Lung (tissue), 12 donors: Measurements from ENCODE around the gene SLC2A11. TPM values are rescaled to one million over a fixed set of nuclear protein-coding genes. Genes with fewer than 3 reads are reported as not detected.

ENCODE experiments used
- ATAC-seq: fragments of 200-7000 bp; cut with Tn5 transposase; one replicate; pipeline ENCODE4 v1.9.1; 2020; ENCODE audit warnings: moderate number of reproducible peaks; ENCODE audit not compliant: insufficient read depth, low FRiP score
- DNase-seq, 3 donors: peaks; one replicate each; pipeline ENCODE4 v3.0.0-alpha.2; 2013 to 2017
- H3K27ac ChIP-seq, 2 donors: one replicate each; pipeline ENCODE4 v1.5.1; 2013; ENCODE audit warnings: mild to moderate bottlenecking in 2 of 2, moderate library complexity in 2 of 2, control low read depth in 1 of 2, inconsistent platforms in 1 of 2, low read depth in 1 of 2, low read length in 1 of 2
- H3K27me3 ChIP-seq, 3 donors: one replicate each; pipeline ENCODE4 v1.5.1; 2013; ENCODE audit warnings: low read length in 2 of 3; ENCODE audit not compliant: control insufficient read depth in 3 of 3, insufficient read depth in 3 of 3
- H3K36me3 ChIP-seq, 4 donors: one replicate each; pipeline ENCODE4 v1.5.1; 2013; ENCODE audit warnings: low read length in 4 of 4, mild to moderate bottlenecking in 1 of 4, moderate library complexity in 1 of 4; ENCODE audit not compliant: control insufficient read depth in 4 of 4, insufficient read depth in 4 of 4
- H3K4me1 ChIP-seq, 5 donors: one replicate each; pipeline ENCODE4 v1.5.1; 2013; ENCODE audit warnings: low read length in 5 of 5, mild to moderate bottlenecking in 2 of 5, moderate library complexity in 1 of 5; ENCODE audit not compliant: control insufficient read depth in 5 of 5, insufficient read depth in 5 of 5
- H3K4me3 ChIP-seq: one replicate; pipeline ENCODE4 v1.5.1; 2013; ENCODE audit warnings: mild to moderate bottlenecking, control low read depth, moderate library complexity
- H3K9ac ChIP-seq, 2 donors: one replicate each; pipeline ENCODE4 v1.5.1; 2013; ENCODE audit warnings: low read length in 2 of 2, control low read depth in 1 of 2; ENCODE audit not compliant: insufficient read depth in 1 of 2
- H3K9me3 ChIP-seq, 4 donors: one replicate each; pipeline ENCODE4 v1.5.1; 2013; ENCODE audit warnings: low read length in 3 of 4, mild to moderate bottlenecking in 1 of 4, moderate library complexity in 1 of 4; ENCODE audit not compliant: control insufficient read depth in 4 of 4, insufficient read depth in 3 of 4
- WGBS, 2 donors: extraction: QIAGEN DNeasy Blood & Tissue Kit; methylation state at CpG; one replicate each; pipeline ENCODE4 v1.1.7; 2013; 5-methylcytosine and 5-hydroxymethylcytosine counted together
- polyA plus RNA-seq, 2 donors: library from polyadenylated mRNA; stranded (reverse); fragments of 200-250 nt; gene quantifications; one replicate each; pipeline ENCODE4 v1.2.1, GENCODE V29; 2013
- total RNA-seq, 2 donors: library from RNA; depleted of rRNA in 1 of 2; stranded (reverse); fragments of >200 nt in 1 of 2; gene quantifications; one replicate each; pipeline ENCODE4 v1.2.1, GENCODE V29; 2014 to 2021
- TF ChIP-seq, protein P1 (sequence below): IDR thresholded peaks from 2 replicates; pipeline ENCODE4 v1.5.1; 2012; ENCODE audit warnings: mild to moderate bottlenecking; ENCODE audit errors: control extremely low read depth, extremely low read depth
- donor health status: control.
- donor health status: control.
- donor health status: Bipolar disorder and iron deficiency.
- donor health status: healthy.
- donor health status: DM: yes; HTN: yes; CAD: no.

SLC2A11 gene
- total and polyA plus RNA-seq, 4 donors = 3.9 to 14.1 (median 10.3) TPM

DNA sequence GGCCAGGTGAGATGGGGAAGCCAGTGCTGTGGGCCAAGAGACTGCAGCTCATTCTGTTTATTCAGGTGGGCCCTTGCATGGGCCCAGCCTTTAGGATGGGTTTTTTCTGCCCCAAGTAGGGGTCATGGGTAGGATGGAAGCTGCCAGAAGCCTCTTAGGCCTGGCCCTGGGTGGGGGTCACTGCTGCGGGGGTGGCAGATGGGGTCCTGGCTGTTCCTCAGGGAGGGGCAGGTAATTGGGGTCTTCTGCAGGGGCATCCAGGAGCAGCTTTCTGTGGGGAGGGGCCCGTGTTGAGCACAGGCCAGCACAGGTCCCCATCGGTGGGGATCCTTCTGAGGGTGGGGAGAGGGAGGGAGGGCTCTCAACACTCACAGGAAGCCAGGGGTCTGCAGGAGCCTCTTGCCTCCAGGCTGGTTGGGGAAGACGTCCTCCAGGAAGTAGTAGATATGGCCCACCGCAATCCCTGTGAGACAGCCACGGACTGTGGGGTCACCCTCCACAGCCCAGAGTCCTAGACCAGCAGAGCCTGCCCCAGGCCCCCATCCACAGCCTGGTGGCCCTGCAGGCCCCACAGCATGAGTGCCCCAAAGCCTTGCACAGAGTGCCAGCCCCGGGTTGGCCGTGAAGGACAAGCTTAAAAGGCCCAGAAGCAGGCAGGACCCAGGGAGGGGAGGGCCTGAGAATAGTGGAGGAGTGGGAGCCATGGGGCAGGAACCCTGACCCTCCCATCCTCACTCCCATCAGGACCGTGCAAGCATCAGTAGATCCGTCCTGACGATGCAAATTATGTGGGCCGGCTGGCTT lies 20.8 kb upstream of the SLC2A11 start:
- H3K27ac ChIP-seq = peak overlapping the region in 1 of 2 donors; percentile 87
- H3K9me3 ChIP-seq = no peaks in the 10 kb centered on the region
- 70 to 79% methylated on average over 12 of the region's 12 CpGs for WGBS, 2 donors
- peaks cover 0 to 40% (median 19%) of the 10 kb centered on the region in 4 donors for H3K36me3 ChIP-seq
- H3K27me3 ChIP-seq = no peaks in the 10 kb centered on the region
- peaks cover 0 to 9% (median 7%) of the 10 kb centered on the region in 5 donors for H3K4me1 ChIP-seq
- no peak overlapping the region for H3K9ac ChIP-seq
- ATAC-seq (no peak), DNase-seq (no peak)
- H3K4me3 ChIP-seq = no peak overlapping the region
- TF ChIP-seq, protein P1, sequence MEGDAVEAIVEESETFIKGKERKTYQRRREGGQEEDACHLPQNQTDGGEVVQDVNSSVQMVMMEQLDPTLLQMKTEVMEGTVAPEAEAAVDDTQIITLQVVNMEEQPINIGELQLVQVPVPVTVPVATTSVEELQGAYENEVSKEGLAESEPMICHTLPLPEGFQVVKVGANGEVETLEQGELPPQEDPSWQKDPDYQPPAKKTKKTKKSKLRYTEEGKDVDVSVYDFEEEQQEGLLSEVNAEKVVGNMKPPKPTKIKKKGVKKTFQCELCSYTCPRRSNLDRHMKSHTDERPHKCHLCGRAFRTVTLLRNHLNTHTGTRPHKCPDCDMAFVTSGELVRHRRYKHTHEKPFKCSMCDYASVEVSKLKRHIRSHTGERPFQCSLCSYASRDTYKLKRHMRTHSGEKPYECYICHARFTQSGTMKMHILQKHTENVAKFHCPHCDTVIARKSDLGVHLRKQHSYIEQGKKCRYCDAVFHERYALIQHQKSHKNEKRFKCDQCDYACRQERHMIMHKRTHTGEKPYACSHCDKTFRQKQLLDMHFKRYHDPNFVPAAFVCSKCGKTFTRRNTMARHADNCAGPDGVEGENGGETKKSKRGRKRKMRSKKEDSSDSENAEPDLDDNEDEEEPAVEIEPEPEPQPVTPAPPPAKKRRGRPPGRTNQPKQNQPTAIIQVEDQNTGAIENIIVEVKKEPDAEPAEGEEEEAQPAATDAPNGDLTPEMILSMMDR = no peak

DNA sequence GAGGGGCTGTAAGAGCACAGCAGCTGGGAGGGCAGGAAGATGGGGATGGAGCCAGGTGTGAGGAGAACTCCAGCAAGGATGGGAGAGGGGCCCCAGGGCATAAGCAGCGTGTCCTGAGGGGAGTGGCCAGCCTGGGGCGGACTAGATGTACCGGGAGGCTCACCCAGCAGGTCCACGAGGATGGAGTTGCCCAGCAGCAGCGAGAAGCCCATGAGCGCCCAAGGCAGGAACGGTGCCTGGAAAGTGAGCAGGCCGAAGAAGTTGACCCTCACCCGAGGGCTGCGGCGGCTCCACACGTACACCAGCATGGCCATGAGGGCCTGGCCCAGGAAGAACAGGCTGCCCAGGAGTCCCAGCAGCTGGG lies 20.2 kb upstream of the SLC2A11 start:
- ATAC-seq = no peak
- WGBS, 2 donors = 90 to 92% methylated on average over 12 of the region's 12 CpGs
- H3K27me3 ChIP-seq = no peaks in the 10 kb centered on the region
- no peak for DNase-seq
- no peak overlapping the region for H3K9ac ChIP-seq
- H3K4me1 ChIP-seq = peaks cover 0 to 14% (median 7%) of the 10 kb centered on the region in 5 donors
- H3K4me3 ChIP-seq = no peak overlapping the region
- H3K27ac ChIP-seq = peak overlapping the region in 1 of 2 donors; percentile 87
- H3K9me3 ChIP-seq = no peaks in the 10 kb centered on the region
- peaks cover 0 to 35% (median 16%) of the 10 kb centered on the region in 4 donors for H3K36me3 ChIP-seq
- TF ChIP-seq, protein P1 = no peak

DNA sequence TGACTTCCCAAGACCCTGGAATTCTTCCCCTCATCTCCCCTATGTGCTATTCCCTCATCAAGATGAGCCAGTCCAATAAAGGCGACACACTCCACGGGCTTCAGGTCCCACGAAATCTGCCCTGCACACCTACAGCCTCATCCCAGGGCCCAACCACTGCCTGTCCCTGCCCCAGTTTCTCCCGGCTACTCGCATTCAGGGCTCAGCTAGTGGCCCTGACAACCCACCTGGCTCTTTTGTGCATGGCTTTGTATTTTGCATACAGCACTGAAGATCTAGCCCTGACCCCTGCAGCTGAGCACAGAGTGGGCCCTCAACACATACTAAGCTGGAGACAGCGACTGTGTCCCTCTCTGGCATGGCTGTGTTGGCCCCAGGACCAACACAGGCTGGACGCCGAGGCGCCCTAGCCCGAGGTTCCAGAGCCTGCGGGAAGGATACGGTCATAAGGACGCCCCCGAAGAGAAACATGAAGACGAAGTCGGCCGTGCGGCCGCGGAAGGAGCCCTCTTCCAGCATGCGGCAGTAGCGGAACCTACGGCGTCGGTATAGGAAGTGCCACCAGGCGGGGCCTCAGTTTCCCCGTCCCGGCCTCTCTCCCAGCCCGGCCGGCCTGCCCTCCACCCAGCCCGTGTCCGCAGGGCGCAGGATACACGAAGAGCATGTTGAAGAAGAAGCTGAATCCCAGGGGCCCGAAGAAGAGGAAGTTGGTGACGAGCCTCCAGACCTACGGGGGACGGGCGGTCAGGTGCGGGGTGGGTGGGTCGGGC lies 19.6 kb upstream of the SLC2A11 start:
- WGBS, 2 donors = 19 to 26% methylated on average over 41 of the region's 41 CpGs
- no peaks in the 10 kb centered on the region for H3K27me3 ChIP-seq
- DNase-seq (no peak), ATAC-seq (no peak)
- H3K4me1 ChIP-seq = peaks cover 0 to 18% (median 8%) of the 10 kb centered on the region in 5 donors
- no peaks in the 10 kb centered on the region for H3K9me3 ChIP-seq
- peak overlapping the region in 1 of 2 donors; percentile 87 for H3K27ac ChIP-seq
- H3K36me3 ChIP-seq = peaks cover 0 to 30% (median 16%) of the 10 kb centered on the region in 4 donors
- TF ChIP-seq, protein P1 = no peak
- H3K9ac ChIP-seq = no peak overlapping the region
- no peak overlapping the region for H3K4me3 ChIP-seq
